ENCODE measurements around the gene MARK3. TPM values are rescaled to one million over a fixed set of nuclear protein-coding genes. Genes with fewer than 3 reads are reported as not detected.

MARK3 gene
- total RNA-seq, 1 donor, result 96.6 TPM

DNA sequence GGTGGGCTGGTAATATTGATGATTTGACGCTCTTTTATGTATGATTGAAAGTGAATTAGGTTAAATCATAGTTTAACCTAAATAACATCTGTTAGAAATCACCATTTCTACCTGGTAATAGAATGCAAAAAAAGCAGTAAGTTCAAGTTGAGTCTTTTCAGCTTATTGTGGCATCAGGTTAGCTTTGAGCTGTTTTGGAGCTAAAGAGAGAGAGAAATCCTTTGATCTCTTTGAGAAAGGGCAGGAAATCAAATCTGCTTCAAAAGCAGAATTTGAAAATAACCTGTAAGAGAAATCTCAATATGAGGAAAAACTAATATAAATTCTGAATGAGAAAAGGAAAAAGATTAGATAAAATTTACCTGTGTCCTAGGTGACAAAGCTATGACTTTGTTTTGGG lies 75.2 kb downstream of the MARK3 start:
- Histone ChIP-seq H3K27me3 (ENCODE audit: insufficient read depth, low read length) (no peaks in the 10 kb centered on the region), H3K9me3 (ENCODE audit: low read depth, low read length) (no peaks in the 10 kb centered on the region), H3K4me3 (ENCODE audit: low read length) (no peak overlapping the region), H3K4me1 (ENCODE audit: insufficient read depth, low read length) (no peaks in the 10 kb centered on the region)

DNA sequence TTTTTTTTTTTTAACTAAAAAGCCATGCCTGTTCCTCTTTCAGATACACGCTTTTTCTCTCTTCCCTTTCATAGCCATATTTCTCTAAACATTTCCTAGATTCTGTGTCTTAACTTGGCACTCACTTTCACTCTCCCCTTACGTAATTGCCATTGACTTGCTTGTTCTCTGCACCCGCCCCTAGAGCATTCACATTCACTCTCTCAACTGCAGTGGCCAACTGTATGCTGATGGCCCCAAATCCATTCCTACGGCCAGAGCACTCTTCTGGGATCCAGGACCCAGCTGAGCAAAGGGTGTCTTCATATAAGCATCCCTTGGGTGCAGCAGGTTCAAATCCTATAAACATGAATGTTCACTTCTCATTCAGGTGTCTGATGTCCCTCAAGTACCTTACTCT lies 77.9 kb downstream of the MARK3 start:
- no peaks in the 10 kb centered on the region for H3K9me3 ChIP-seq (ENCODE audit: low read depth, low read length)

DNA sequence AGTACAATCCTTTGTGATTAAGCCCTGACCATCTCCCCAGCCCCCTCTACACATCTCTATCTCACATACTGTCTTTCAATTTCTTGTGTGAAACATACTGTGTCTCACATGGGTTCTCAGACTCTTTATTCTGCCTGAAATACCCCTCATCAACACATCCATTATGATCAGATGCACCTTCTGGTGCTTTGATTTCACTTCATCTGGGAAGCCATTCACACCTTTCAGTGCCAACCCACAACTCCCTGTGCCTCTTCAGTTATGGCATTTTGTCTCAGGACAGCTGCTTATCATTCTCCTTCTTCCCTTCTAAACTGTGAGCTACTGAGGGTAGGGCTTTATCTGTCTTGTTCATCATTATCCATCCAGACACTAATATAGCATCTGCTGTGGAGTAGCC lies 78.6 kb downstream of the MARK3 start:
- Histone ChIP-seq H3K4me3 (ENCODE audit: low read length) (no peak overlapping the region), H3K27me3 (ENCODE audit: insufficient read depth, low read length) (no peaks in the 10 kb centered on the region), H3K4me1 (ENCODE audit: insufficient read depth, low read length) (no peaks in the 10 kb centered on the region), H3K9me3 (ENCODE audit: low read depth, low read length) (no peaks in the 10 kb centered on the region)

More for the DNA sequence above, 77.9 kb downstream of the MARK3 start:
- Histone ChIP-seq H3K4me3 (ENCODE audit: low read length) (no peak overlapping the region), H3K4me1 (ENCODE audit: insufficient read depth, low read length) (no peaks in the 10 kb centered on the region), H3K27me3 (ENCODE audit: insufficient read depth, low read length) (no peaks in the 10 kb centered on the region)

DNA sequence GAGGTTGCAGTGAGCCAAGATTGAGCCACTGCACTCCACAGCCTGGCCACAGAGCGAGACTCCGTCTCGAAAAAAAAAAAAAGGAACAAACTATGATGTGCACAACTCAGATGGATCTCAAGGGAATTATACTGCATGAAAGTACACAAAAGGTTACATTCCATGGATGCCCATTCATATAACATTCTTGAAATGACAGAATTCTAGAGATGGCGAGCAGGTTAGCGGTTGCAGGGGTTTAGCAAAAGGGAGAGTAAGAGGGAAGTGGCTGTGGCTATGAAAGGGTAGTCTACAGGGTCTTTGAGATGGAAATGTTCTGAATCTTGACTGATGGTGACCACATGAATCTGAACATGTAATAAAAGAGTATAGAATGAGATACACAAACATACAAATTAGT lies 87.7 kb downstream of the MARK3 start:
- Histone ChIP-seq H3K27me3 (ENCODE audit: insufficient read depth, low read length) (no peaks in the 10 kb centered on the region), H3K4me3 (ENCODE audit: low read length) (no peak overlapping the region), H3K4me1 (ENCODE audit: insufficient read depth, low read length) (no peaks in the 10 kb centered on the region), H3K9me3 (ENCODE audit: low read depth, low read length) (no peaks in the 10 kb centered on the region)

DNA sequence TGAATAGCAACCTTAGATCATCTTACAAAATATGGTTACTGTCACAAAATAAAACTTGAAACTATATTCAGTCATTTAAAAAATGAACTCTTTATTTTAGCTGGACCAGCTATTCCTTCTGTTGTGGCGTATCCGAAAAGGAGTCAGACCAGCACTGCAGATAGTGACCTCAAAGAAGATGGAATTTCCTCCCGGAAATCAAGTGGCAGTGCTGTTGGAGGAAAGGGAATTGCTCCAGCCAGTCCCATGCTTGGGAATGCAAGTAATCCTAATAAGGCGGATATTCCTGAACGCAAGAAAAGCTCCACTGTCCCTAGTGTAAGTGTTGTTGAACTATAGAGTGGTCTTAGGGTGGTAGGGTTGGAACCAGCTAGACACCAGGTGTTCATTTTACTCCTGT lies 89.7 kb downstream of the MARK3 start:
- H3K4me1 ChIP-seq (ENCODE audit: insufficient read depth, low read length), result peaks cover 2% of the 10 kb centered on the region
- no peaks in the 10 kb centered on the region for H3K9me3 ChIP-seq (ENCODE audit: low read depth, low read length)
- no peaks in the 10 kb centered on the region for H3K27me3 ChIP-seq (ENCODE audit: insufficient read depth, low read length)
- no peak overlapping the region for H3K4me3 ChIP-seq (ENCODE audit: low read length)

DNA sequence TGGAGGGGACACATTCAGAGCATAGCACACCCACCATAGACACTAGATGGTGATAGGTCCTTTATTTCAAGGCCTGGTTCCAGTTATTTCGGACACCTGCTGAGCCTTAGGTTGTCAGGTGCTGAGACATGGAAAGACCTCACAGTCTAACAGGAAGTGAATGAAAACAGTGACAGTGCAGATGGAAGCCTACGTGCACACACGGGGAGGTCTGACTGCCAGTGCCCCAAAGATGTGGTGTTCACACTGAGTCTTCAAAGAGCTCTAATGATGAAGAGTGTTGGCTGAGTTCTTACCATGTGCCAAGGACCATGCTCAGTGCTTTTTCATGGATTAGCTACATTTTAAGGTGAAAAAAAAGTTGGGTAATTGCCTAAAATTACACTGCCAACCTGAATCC lies 90.8 kb downstream of the MARK3 start:
- Histone ChIP-seq H3K4me1 (ENCODE audit: insufficient read depth, low read length) (peaks cover 13% of the 10 kb centered on the region), H3K4me3 (ENCODE audit: low read length) (no peak overlapping the region), H3K27me3 (ENCODE audit: insufficient read depth, low read length) (no peaks in the 10 kb centered on the region), H3K9me3 (ENCODE audit: low read depth, low read length) (no peaks in the 10 kb centered on the region)

DNA sequence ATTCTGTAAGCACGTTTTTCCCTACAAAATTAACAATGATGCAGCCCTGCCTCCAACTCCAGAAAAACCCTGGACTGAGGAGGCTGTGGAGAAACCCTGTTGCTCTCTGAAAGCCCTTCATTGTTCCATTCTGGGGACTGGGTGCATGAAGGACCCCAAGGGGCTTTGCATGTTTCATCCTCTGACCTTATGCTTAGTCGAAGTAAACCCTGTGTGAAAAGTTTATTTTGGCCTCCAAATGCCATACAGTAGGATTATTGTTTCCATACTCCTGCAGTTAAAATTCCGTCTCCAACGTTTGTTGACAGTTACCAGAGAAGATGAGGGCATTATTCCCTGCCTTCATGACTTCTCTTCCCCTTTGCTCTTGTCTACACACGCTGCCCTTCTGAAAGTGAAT lies 91.4 kb downstream of the MARK3 start:
- Histone ChIP-seq H3K4me1 (ENCODE audit: insufficient read depth, low read length) (peaks cover 13% of the 10 kb centered on the region), H3K9me3 (ENCODE audit: low read depth, low read length) (no peaks in the 10 kb centered on the region), H3K27me3 (ENCODE audit: insufficient read depth, low read length) (no peaks in the 10 kb centered on the region), H3K4me3 (ENCODE audit: low read length) (no peak overlapping the region)

DNA sequence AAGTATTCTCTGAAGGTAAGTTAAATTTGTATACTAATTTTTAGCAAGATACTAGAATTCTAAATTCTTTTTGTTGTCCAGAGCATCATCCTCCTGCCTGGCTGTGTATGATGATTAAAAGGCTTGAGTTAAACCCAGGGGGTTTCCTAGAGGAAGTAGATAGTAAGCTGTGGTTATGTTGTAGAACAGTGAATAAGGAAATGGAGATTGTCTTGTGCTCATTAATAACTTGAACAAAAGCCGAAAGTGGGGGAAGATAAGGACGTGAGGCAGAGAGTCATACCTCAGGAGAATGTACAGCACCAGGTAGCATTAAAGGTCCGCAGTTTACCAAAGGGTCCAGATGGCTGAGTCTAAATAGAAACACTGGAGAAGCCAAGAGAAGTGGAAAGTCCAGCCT lies 95.4 kb downstream of the MARK3 start:
- Histone ChIP-seq H3K9me3 (ENCODE audit: low read depth, low read length) (no peaks in the 10 kb centered on the region), H3K27me3 (ENCODE audit: insufficient read depth, low read length) (no peaks in the 10 kb centered on the region), H3K4me1 (ENCODE audit: insufficient read depth, low read length) (peaks cover 13% of the 10 kb centered on the region), H3K4me3 (ENCODE audit: low read length) (no peak overlapping the region)

DNA sequence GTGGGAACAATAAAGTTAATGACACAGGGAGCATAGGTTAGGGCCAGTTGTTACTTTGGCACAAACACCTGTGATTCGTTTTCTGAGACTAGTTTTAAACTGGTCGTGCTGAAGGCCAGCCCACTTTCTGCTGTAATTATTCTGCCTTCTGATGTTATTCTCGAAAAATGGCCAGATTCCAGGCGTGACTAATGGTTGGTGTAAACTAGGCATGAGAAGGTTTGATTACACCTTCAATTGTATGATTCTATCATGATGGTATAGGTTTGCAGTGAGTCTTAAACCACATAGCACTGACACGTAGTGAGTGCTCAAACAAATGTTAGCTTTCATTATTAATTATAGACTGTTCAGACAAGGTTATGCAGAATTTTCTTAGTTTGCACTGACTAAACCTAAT lies 98.4 kb downstream of the MARK3 start:
- Histone ChIP-seq H3K4me1 (ENCODE audit: insufficient read depth, low read length) (peaks cover 13% of the 10 kb centered on the region), H3K4me3 (ENCODE audit: low read length) (no peak overlapping the region), H3K9me3 (ENCODE audit: low read depth, low read length) (no peaks in the 10 kb centered on the region), H3K27me3 (ENCODE audit: insufficient read depth, low read length) (no peaks in the 10 kb centered on the region)

DNA sequence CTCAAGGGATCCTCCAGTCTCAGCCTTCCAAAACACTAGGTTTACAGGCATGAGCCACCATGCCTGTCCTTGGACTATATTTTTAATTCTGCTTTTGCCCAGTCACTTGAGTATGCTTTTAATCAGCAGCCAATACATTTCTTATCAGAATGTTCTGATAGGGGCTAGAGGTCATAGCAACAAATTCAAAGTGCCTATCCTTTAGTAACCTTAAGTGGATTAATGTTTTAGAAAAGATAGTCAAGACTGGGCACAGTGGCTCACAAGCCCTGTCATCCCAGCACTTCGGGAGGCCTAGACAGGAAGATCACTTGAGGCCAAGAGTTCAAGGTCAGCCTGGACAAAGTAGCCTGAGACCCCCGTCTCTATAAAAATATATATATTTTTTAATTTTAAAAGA lies 100.3 kb downstream of the MARK3 start:
- Histone ChIP-seq H3K4me1 (ENCODE audit: insufficient read depth, low read length) (peaks cover 5% of the 10 kb centered on the region), H3K27me3 (ENCODE audit: insufficient read depth, low read length) (no peaks in the 10 kb centered on the region), H3K4me3 (ENCODE audit: low read length) (no peak overlapping the region), H3K9me3 (ENCODE audit: low read depth, low read length) (no peaks in the 10 kb centered on the region)

DNA sequence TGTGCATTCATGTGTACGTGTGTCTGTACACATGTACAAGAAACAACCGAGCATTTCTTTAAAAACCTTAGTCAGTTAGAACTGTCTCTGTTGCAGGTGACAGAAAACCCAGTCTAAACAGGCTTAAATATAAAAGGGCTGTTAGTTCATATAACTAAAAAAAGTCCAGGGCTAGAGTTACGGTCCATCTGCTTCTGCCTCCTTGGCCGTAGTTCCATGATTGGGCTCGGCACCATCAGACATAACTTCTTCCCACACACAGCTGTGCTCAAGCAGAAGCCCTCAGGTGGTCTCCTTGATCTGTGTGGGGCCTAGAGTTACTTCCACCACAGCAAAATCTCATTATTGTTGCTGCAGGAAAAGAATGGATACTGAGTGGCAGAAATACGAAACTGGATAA lies 102.9 kb downstream of the MARK3 start:
- H3K4me3 ChIP-seq (ENCODE audit: low read length), result no peak overlapping the region
- no peaks in the 10 kb centered on the region for H3K4me1 ChIP-seq (ENCODE audit: insufficient read depth, low read length)
- no peaks in the 10 kb centered on the region for H3K27me3 ChIP-seq (ENCODE audit: insufficient read depth, low read length)
- H3K9me3 ChIP-seq (ENCODE audit: low read depth, low read length), result no peaks in the 10 kb centered on the region

DNA sequence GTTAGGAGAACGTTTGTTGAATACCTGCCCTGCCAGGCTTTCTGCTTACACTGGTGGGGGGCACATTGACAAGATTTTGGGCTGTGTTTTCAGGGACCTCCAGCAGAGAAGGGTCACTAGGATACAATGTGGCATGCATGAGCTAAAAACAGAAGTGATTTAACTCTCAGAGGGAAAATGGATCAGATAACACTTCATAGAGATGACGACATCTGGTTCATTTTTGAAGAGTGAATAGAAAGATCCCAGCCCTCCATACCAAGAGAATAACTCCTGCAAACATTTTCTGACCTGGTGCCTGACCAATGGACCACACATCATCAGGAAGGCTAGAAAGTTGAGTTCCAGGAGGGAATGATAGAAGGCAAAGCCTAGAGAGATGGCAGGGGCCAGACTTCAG lies 103.7 kb downstream of the MARK3 start:
- Histone ChIP-seq H3K9me3 (ENCODE audit: low read depth, low read length) (no peaks in the 10 kb centered on the region), H3K27me3 (ENCODE audit: insufficient read depth, low read length) (no peaks in the 10 kb centered on the region), H3K4me1 (ENCODE audit: insufficient read depth, low read length) (no peaks in the 10 kb centered on the region), H3K4me3 (ENCODE audit: low read length) (no peak overlapping the region)

DNA sequence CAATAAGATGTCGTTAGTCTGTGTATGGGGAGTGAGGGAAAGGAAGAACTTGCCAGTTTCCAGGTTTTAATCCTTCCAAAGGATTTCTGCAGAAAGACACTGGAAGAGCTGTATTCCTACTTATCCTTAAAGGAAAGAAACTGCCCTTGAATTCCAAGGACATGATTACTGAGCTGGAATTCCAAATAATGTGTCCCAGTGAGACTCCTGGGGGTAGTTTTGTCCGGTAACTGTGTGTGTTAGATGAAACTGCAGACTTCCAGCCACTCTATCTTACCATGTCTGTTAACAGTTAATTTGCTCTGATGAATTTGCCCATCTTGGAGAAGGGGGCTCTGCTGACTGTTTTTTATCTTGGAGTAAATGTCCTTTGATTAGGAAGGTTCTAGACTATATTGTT lies 104.4 kb downstream of the MARK3 start:
- no peaks in the 10 kb centered on the region for H3K27me3 ChIP-seq (ENCODE audit: insufficient read depth, low read length)
- no peaks in the 10 kb centered on the region for H3K4me1 ChIP-seq (ENCODE audit: insufficient read depth, low read length)
- H3K9me3 ChIP-seq (ENCODE audit: low read depth, low read length), result no peaks in the 10 kb centered on the region
- no peak overlapping the region for H3K4me3 ChIP-seq (ENCODE audit: low read length)

DNA sequence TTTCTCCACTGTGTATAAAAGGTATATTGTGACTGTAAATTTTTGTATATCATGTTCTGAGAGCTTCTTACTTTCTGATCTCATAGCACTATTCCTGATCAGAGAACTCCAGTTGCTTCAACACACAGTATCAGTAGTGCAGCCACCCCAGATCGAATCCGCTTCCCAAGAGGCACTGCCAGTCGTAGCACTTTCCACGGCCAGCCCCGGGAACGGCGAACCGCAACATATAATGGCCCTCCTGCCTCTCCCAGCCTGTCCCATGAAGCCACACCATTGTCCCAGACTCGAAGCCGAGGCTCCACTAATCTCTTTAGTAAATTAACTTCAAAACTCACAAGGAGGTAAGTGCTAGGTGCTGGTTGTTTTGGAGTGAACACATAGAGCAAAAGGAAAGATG lies 106.5 kb downstream of the MARK3 start:
- H3K4me3 ChIP-seq (ENCODE audit: low read length), result no peak overlapping the region
- no peaks in the 10 kb centered on the region for H3K9me3 ChIP-seq (ENCODE audit: low read depth, low read length)
- no peaks in the 10 kb centered on the region for H3K27me3 ChIP-seq (ENCODE audit: insufficient read depth, low read length)
- H3K4me1 ChIP-seq (ENCODE audit: insufficient read depth, low read length), result no peaks in the 10 kb centered on the region

DNA sequence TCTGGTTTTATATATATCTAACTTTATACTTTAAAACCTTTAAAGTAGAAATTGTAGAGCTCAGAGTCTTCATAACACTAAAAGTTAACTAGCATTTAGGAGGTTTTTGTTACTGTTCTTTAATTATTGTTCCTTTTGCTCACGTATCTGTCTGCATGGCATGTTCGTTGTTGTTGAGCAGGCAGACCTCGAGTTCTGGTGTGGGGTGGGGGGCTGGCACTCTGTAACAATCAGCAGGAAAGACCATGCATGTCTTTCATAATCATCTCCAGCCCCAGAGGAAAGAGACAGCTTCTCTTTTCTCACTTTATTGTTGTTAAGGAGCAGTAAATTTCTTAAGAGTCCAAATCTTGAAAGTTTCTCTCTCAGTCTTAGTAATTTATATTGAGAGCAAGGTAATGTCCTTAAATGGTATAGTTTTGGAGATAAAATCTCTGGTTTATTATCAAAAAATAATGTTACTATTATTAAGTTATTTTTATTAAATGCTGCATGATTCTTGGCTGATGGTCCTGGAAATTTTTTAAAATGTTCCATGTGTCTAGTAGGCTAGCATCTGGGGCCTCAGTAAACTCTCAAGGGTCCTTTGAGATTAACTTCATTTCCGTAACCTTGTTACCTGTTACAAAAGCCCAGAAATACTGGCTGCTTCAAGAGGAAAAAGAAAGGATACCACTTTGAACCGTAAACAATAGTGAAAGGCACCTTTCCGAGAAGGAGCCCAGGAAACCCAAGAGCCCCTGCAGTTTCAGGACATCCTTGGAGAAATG lies 107.1 kb downstream of the MARK3 start:
- H3K9me3 ChIP-seq (ENCODE audit: low read depth, low read length), result no peaks in the 10 kb centered on the region
- no peaks in the 10 kb centered on the region for H3K4me1 ChIP-seq (ENCODE audit: insufficient read depth, low read length)
- H3K4me3 ChIP-seq (ENCODE audit: low read length), result no peak overlapping the region
- H3K27me3 ChIP-seq (ENCODE audit: insufficient read depth, low read length), result no peaks in the 10 kb centered on the region

DNA sequence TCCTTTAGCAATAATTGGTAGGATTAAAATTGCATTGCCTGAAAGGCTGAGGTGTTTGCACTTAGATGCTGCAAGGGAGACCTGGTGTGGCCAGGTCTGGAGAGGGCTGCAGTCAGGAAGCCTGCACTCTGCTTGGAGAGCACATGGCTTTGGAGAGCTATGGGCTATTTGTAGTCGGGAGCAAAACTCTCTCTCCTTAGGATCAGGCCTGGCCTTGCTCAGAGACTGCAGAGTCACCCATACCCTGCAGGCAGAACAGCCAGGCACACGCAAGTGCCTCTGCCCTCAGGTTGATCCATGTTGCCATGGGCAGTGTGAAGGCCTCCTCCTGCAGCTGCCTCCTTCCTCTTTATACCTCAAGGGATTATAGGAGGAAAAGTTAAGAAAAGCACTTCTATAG lies 110.6 kb downstream of the MARK3 start:
- Histone ChIP-seq H3K4me1 (ENCODE audit: insufficient read depth, low read length) (no peaks in the 10 kb centered on the region), H3K27me3 (ENCODE audit: insufficient read depth, low read length) (no peaks in the 10 kb centered on the region), H3K4me3 (ENCODE audit: low read length) (no peak overlapping the region), H3K9me3 (ENCODE audit: low read depth, low read length) (no peaks in the 10 kb centered on the region)

Data from mononuclear cell (primary cell).